A673 (cell line): ENCODE measurements around the gene NTRK3.

Experiments used
- CTCF ChIP-seq: fragments of 300-800, 200-600 bp; sonication (generic); conservative IDR thresholded peaks from 2 replicates; pipeline ENCODE4 v1.5.1; 2017; ENCODE audit warnings: low read depth, mild to moderate bottlenecking, antibody characterized with exemption, low read length, moderate library complexity, mixed read lengths
- EZH2 ChIP-seq: fragments of 200-600 bp; sonication (generic); IDR thresholded peaks from 2 replicates; pipeline ENCODE4 v1.6.1; 2017; ENCODE audit warnings: borderline replicate concordance, low read depth, mild to moderate bottlenecking, mixed read lengths, antibody characterized with exemption, low read length; ENCODE audit not compliant: poor library complexity, severe bottlenecking

GRCh38 chr15:88091444-88092016, 165.0 kb downstream of the NTRK3 start:
- TF ChIP-seq CTCF (no peak), EZH2 (no peak)
